GM18858 (cell line): ENCODE data around the gene PSMB7.

Source experiments
- ATAC-seq: cut with Tn5 transposase; IDR thresholded peaks from one replicate; pipeline ENCODE4 v1.9.1; 2021; ENCODE audit not compliant: unreplicated experiment

The PSMB7 gene

DNA sequence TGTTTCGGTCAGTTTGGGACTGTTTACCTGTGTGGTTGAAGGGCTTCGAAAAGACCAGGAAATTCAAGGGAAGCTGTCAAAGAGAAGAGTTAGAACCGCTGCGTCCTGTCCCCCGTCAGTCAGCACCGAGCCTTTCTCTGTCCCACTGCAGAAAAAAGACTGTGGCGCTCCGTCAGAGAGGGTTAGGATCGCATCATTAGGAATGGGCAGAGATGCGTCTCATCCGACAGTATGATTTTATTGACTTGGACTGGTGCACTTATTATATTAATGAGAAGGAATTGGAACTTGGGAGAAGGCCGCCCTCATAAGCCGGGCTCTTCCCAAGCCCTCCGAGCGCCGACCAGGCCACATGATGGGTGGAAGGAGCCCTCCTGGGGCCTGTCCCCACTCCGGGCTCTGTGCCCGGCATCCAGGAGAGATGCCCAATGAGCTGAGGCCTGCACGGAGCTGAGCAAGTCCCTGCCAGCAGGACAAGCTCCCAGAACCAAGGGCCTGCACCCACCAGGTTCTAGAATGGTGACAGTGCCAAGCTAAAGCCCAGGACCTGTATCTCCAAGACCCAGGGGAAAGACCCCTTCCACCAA, 85.9 kb downstream of the PSMB7 start:
- no peak for ATAC-seq

DNA sequence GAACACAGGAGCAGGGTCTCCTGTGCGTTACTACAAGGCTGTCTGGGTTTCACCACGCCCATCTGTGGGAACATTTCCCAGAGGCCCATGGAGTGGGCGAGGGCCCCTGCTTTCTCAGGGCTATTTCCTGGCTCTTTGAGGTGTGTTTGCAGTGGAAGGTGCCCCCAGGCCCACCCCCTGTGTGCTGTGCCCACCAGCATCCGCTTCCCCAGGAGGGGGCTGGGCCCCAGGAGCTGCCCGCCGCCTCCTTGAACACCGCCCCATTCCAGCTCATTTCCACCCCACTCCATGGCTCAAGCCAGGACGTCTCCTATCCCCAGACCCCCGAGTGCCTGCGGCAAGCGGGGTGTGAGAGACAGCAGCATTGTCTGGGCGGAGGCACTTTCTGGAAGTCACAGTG, 87.0 kb downstream of the PSMB7 start:
- no peak for ATAC-seq

DNA sequence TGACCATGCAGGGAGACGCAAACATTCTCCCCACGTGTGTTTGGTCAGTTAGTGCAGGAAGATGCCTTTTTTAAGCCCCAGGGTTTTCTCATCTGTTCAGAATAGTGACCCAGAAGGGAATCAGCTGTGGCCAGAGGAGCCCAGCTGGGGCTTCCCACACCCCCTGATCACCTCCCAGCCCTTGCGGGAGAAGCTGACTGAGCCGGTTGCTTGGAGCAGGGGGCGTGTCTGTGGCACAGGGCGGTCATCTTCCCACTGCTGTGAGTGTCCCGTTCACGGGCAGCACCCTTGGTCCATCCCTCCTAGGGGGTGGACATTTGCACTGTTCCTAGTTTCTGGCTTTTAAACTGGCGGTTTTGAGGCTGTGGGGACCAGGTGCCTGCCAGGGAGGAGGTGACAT, 87.8 kb downstream of the PSMB7 start:
- no peak for ATAC-seq

DNA sequence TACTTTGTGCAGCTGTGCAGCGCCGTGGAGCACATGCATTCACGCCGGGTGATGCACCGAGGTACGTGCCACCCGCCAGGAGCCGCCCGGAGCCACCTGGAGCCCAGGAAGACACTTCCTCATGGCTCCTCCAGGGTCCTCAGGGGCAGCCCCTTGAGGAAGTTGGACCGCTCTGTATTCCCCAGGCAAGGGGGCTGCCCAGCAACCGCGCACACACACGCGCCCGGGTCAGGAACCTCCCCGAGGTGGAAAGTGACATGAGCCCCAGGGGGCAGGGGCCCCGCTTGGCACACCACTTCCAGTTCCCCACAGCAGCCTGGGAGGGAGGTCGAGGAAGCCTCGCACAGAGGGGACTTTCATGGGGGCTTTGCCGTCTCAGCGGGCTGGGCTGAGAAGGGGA, 88.9 kb downstream of the PSMB7 start:
- ATAC-seq: no peak

DNA sequence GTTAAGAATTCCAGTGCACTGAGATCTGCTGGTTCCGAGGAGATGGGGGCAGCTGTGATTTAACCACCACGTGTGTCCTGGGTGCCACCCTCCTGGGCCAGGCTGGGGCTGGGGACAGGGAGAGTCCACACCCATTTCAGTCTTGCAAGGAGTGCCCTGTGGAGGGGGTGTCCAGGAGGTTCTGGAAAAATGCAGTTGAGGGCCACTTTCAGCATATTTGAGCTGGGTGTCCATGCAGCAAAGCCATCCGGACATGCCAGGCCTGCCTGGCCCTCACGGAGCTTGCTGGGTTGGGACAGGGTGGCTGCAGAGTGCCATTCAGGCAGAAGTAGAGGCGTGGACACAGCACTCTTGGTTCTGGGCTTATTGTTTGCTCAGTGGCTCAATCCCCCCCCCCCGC, 89.4 kb downstream of the PSMB7 start:
- no peak for ATAC-seq

DNA sequence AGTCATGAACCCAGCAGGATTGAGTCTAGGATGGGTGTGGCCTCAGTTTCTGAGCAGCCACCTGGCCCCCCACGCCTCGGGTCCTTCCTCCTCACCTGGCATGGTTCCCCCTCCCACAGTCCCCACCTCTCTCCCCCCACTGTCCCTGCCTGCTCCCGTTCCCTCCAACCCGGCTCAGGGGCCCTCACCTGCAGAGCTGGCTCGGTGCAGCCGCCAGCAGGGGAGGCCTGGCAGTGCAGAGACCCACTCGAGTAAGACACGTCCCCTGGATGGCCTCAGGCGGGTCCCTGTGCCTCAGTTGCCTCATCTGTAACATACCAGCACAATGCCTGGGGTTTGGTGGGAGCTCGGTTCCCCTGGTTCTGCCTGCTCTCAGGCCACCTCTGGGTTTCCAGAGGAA, 91.3 kb downstream of the PSMB7 start:
- no peak for ATAC-seq

DNA sequence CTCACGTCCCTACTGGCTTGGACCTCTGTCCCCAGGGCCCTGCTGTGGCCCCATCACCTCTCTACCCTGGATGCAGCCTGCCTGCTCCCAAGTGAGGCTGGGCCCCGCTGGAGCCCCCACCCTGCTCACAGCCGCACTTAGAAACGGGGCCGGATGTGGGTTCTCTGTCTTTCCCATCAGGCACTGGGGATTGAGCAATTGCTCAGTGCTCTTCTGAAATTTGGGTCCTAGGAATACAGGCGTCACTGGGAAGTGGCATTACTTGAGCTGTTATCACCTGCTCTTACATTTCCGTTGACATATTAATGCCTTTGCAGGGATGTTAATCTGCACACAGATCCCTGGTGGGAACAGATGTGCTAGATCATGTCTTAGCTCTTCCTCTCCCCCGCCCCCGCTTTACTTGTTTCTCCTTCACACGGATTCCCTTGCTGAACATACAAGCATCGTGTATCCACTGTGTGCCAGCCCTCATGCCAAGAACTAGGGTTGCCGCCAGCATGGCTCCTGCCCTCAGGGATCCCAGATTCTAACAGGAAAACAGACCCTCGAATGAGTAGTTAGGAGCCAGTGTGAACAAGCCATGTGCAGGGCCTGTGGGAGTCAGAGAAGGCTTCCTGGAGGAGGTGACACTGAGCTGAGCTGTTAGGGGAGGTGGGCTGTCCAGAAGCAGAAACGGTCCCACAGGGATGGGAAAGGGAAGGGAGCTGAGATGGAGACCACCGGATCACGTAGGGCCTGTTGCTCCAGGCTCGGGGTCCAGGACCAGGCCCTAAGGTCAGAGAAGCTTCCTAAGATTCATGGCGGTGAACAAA, 92.4 kb downstream of the PSMB7 start:
- no peak for ATAC-seq

DNA sequence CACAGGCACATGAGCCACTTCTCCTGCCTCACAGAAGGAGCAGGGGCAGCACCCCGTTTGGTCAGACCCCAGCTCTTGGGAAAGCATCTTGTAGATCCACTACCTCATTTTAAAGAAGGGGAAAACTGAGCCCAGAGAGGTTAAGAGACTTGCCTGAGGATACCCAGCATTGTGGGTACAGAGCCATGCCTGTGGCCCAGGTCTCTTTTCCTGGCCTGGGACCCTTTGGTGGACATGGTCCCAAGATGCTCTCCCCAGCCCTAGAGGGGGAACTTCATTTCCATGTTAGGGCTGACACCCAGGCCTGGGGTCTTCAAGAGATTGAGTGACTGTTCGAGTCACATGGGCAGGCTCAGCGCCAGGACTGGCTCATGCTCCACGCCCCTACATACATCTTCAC, 93.3 kb downstream of the PSMB7 start:
- ATAC-seq: no peak

DNA sequence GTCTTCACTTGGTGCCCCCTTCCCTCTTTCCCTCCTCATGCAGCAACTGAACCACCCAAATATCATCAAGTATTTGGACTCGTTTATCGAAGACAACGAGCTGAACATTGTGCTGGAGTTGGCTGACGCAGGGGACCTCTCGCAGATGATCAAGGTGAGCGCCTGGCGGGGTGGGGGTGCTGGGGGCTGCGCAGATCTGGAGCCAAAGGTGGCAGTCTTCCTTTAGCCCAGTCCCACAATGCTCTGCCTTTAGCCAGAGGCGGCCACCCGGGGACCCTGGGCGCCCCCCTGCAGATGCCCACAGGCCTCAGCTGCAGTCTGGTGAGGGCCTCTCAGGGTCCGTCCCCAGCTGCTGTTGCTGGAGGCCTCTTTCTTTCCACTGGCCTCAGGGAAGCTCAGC, 93.8 kb downstream of the PSMB7 start:
- ATAC-seq: no peak

DNA sequence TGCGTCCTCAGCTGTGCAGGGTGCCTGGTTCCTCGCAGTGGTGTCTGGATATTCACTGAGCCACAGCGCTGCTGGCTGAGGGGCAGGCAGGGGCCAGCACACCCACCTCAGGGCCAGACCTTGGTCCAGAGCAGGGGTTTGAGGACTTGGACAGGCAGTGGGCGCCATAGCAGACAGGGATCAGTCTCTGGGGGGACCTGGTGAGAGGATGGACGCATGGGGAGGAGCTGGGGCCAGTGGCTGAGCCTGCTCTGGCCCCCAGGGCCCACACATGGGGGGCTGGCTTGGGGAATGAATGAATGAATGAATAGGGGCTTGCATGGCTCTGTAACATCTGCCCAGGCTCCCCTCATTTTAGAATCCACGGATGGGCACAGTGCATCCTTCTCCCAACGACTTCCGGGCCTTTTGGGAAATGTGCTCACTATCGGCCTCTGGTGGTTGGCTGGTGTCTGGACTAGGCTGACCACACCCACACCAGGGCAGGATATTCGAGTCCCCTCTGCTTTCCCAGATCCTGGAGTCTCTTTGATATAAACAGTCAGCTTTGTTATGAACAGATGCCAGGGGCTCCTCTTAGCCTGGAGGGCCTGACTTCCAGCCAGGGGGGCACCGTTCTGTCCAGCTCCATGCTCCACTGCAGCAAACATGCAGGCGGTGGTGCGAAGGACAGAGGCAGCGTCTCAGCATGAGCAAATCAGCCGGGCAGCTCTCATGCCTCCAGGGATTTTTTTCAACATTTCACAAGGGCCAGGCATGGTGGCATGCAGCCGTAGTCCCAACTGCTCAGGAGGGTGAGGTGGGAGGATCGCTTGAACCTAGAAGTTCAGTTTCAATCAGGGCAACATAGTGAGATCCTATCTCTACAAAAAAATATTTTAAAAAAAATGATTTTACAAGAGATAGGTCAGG, 94.9 kb downstream of the PSMB7 start:
- ATAC-seq: no peak

DNA sequence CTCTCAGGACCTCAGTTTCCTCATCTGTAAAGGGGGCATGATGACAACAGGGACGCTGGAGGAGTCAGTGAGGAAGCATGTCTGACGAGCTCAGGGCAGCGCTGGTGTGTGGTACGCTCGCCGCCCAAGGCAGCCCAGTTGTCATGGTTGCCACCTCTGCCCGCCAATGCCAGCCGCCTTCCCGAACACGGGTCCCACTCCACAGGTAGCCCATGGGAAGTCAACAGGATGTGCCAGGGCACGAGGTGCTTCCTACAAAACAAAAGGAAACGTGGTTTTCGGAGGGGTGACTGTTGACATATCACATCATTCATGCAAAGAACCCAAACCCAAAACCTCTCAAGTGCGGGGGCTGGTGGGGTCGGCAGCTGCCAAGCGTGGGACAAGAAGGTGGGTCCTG, 99.4 kb downstream of the PSMB7 start:
- no peak for ATAC-seq

DNA sequence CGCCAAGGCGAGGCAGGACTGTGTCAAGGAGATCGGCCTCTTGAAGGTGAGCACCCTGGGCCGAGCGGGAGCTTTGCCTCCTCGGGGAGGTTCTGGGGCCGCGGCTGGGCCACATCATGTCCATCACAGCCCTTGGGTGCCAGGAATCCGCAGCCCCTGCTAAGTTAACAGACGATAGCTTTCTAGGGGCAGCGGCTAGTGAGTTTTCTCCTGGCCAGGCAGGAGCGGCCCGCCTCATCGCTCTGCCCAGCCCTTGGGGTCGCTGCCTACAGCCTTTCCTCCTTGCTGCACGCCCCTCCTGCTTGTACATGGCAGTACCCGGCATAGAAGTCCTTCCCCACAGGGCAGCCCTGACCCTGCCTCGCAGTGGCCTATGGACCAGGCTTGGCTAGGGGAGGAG, 101.3 kb downstream of the PSMB7 start:
- ATAC-seq: no peak

DNA sequence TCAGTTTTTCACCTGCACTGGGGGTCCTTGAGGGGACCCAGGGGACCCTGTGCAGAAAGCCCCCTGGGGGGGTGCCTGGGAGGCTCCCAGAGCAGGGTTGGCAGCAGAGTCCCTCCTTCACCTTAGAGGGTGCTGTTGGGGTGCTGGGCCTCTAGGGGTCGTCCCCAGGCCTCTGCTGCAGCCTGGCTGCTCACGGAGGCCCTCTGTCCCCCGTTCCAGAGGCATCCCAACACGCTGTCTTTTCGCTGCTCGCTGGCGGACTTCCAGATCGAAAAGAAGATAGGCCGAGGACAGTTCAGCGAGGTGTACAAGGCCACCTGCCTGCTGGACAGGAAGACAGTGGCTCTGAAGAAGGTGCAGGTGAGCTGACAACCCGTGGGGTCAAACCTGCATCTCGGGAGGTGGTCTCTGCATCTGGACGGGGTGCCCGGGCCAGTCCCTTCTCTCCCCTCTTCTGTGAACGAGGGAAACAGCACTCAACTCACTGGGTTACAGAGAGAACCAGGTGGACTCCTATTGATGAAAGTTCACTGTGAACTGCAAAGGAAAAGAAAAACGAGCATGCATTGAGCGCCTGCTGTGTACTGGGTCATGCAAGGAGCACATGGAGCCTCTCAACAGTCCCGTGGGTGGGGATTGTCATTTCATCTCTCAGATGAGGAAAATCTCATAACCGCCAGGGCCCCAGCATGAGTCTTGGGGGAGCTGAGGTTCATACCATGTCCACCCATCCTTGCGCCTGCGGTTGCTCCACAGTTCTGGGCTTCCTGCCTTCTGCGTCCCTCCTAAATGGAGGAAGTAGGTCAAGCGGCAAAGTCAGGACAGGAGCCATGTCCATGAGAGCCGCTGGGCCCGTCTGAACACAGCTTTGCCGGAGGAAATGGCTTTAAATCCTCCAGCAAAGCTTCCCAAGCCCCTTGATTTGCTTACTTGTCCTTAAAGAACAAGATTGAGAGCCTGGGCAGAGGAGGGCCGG, 102.7 kb downstream of the PSMB7 start:
- ATAC-seq: no peak

DNA sequence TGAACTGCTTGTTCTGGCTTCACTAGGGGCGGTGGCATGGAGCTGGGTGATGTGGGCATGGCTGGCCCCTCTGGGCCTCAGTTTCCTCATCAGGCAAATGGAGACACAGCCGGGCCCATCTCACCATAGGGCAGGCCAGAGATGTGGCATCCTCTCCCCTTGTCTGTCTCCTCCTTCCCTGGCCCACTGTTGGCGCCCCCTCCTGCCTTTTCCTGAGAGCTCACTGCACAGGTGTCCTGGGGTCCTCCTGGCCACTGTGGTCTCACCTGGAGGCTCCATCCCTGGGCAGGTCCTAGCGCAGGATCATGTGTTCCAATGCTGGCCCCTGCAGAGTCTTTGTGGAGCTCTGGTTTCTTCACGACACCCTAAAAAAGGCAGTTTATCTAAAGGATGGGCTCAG, 104.0 kb downstream of the PSMB7 start:
- ATAC-seq: no peak

DNA sequence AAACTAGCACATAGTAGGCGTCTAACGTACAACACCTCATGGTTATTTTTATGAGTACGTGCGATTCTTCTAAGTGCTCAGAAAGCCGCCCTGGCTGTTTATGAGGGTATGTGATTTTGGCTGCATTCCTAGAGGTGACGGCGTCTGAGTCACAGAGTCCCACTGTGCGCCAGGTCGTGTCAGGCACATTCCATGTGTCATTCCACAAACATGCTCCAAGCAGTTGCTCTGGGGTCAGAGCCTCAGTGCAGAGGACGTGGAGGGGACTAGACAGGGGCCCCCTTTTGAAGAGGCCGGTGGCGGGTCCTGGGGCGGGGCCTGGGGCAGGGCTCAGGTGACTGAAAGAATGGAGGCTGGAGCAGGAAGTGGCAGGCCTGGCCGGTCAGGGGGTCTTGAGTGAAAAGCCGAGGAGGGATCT, 105.6 kb downstream of the PSMB7 start:
- no peak for ATAC-seq

DNA sequence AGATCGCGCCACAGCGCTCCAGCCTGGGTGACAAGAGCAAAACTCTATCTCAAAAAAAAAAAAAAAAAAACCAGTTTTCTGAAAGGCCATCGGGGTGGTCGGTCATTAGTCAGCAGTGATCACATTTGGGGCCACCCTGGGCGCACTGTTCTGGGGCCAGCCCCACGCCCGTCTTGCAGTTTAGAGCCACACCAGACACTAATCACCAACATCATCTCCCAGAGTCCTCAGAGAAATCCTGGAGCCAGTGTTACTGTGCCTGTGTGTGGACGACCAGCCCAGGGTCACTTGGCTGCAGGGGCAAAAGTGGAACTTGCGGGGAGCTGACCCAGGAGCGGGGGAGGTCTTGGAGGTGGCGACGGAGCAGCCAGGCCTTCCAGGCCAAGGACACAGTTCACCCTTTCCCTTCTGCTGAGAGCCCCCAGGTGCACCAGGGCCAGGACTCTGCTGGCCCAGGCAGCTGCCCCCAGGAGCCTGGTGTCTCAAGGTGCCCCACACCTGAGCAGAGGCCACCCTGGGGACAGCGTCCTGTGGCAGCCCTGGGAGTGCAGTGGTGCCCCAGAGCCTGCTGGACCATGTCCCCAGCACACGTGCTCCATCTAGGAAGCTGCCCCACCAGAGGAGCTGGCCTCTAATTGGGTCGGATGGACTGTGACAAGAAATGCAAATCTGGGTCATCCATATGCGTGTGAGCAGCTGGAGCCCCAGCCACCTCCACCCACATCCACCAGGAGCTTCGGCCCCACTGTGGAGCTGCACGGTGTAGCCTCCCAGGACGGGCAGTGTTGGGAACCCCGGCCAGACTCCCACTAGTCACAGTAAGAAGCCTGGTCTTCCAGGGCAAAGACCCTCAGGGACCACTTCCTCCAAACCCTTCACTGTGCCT, 106.4 kb downstream of the PSMB7 start:
- ATAC-seq: no peak

DNA sequence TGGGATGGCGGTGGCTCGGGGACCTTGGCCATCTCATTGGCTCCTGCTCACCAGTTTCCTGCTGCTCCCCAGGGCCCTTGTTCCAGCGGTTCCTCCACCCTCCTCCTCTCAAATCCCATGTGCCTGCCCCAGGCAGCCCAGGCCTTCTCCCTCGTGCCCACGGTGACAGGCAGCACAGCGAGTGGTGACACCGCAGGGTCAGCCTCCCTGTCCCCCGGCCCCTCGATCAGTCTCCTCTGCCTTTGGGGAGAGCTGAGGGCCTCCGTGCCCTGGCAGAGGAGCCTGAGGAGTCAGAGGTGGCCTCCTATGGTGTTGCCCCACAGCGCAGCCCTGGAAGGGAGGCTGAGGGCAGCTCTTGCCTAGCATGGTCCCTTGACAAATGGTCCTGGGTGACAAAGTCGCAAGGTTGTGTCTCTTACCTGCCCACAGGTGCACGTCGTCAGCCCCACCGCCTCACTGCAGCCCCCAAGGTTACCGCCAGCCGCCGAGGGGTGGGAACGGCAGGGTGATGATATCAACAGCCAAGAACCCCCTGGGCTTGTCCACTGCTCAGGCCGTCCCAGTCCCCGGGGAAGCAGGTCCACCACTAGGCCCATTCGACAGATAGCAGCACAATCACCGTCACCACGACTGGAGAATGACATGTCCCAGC, 107.7 kb downstream of the PSMB7 start:
- no peak for ATAC-seq

DNA sequence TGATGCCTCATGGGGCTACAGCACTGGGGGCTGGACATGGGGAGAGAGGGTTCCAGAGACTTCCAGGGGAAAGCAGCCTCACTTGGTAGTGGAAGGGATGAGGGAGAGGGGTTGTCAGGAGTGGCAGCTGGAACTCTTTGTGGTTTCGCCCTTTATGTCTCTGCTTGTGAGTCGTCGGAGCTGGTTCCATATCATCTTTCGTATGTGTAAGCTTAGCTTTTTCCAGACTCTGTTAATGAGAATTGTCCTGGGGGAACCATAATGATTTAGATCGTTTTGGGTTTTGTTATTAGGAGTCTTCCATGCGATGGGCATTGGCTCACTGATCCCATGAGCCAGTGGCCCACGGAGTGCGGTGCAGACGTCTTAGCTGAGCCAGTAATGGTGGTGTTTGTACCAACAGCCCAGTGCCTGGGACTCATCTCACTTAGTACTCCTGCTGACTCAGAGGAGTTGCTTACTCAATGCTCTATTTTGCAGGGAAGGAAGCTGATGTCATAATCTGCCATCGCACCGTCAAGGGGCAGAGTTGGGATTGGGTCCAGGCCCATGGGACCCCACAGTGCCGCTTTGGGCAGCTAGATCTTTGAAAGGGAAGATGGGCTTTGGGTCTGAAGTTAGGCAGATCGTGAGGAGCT, 109.0 kb downstream of the PSMB7 start:
- no peak for ATAC-seq

DNA sequence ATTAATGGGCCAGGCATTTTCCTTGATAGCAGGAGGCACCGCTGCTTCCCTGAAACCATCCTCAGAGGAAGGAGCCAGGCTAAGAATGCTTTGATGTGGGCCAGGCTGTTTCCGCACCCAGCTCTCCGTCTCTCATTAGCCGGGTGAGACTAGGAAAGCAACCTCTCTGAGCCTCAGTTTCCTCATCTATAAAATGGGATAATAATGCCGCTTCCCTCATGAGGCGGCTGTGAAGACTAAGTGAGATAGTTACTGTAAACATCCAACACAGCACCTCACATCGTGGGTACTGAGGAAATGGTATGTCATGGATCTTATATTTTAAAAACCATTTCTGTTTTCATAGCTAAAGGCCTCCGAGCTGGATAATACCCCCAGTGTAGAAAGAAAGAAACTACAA, 111.0 kb downstream of the PSMB7 start:
- no peak for ATAC-seq
